ENCODE results near the gene SGCA. TPM values are rescaled to one million over a fixed set of nuclear protein-coding genes. Genes with fewer than 3 reads are reported as not detected.

Gene SGCA
- total RNA-seq, 1 donor from 2014 or later = not detected

- no peak for DNase-seq (ENCODE audit: extremely low read depth, low read depth, low spot score)
Observed at GRCh38 chr17:50205963-50206505, 40.2 kb downstream of the SGCA start.

- no peak for DNase-seq (ENCODE audit: extremely low read depth, low read depth, low spot score)
Observed at GRCh38 chr17:50206604-50207293, 40.9 kb downstream of the SGCA start.

GRCh38 chr17:50207315-50207714, 41.5 kb downstream of the SGCA start:
- DNase-seq (ENCODE audit: extremely low read depth, low read depth, low spot score) = no peak

GRCh38 chr17:50207792-50208567, 42.2 kb downstream of the SGCA start:
- no peak for DNase-seq (ENCODE audit: extremely low read depth, low read depth, low spot score)

GRCh38 chr17:50208611-50209061, 42.8 kb downstream of the SGCA start:
- no peak for DNase-seq (ENCODE audit: extremely low read depth, low read depth, low spot score)

GRCh38 chr17:50209133-50209471, 43.3 kb downstream of the SGCA start:
- DNase-seq (ENCODE audit: extremely low read depth, low read depth, low spot score) = no peak

- DNase-seq (ENCODE audit: extremely low read depth, low read depth, low spot score) = no peak
Observed at GRCh38 chr17:50209472-50210239, 43.9 kb downstream of the SGCA start.

- DNase-seq (ENCODE audit: extremely low read depth, low read depth, low spot score) = no peak
Observed at GRCh38 chr17:50210240-50211225, 44.7 kb downstream of the SGCA start.

- no peak for DNase-seq (ENCODE audit: extremely low read depth, low read depth, low spot score)
Observed at GRCh38 chr17:50211249-50212120, 45.7 kb downstream of the SGCA start.

- DNase-seq (ENCODE audit: extremely low read depth, low read depth, low spot score) = no peak
Observed at GRCh38 chr17:50212121-50212843, 46.5 kb downstream of the SGCA start.

GRCh38 chr17:50213026-50214022, 47.5 kb downstream of the SGCA start:
- no peak for DNase-seq (ENCODE audit: extremely low read depth, low read depth, low spot score)

GRCh38 chr17:50214976-50215760, 49.4 kb downstream of the SGCA start:
- DNase-seq (ENCODE audit: extremely low read depth, low read depth, low spot score) = no peak

GRCh38 chr17:50217591-50217990, 51.8 kb downstream of the SGCA start:
- no peak for DNase-seq (ENCODE audit: extremely low read depth, low read depth, low spot score)

GRCh38 chr17:50218071-50218759, 52.4 kb downstream of the SGCA start:
- no peak for DNase-seq (ENCODE audit: extremely low read depth, low read depth, low spot score)

- no peak for DNase-seq (ENCODE audit: extremely low read depth, low read depth, low spot score)
Observed at GRCh38 chr17:50218771-50219315, 53.0 kb downstream of the SGCA start.

- DNase-seq (ENCODE audit: extremely low read depth, low read depth, low spot score) = no peak
Observed at GRCh38 chr17:50219342-50219741, 53.5 kb downstream of the SGCA start.
